Nucleus accumbens (tissue), 56 donors: ENCODE data around the gene RRBP1.
A peak's percentile ranks its signal among the peaks of the same experiment; 100 is the strongest.
"Not testable (repeated sequence)": the region's sequence is repeated elsewhere in the genome, so short reads cannot be mapped to it uniquely, and the experiment has no call there.

Experiments used
- DNase-seq, 56 donors: peaks; one replicate each; lab custom pipeline; 2025; lab: John Stamatoyannopoulos, UW

RRBP1 gene

DNA sequence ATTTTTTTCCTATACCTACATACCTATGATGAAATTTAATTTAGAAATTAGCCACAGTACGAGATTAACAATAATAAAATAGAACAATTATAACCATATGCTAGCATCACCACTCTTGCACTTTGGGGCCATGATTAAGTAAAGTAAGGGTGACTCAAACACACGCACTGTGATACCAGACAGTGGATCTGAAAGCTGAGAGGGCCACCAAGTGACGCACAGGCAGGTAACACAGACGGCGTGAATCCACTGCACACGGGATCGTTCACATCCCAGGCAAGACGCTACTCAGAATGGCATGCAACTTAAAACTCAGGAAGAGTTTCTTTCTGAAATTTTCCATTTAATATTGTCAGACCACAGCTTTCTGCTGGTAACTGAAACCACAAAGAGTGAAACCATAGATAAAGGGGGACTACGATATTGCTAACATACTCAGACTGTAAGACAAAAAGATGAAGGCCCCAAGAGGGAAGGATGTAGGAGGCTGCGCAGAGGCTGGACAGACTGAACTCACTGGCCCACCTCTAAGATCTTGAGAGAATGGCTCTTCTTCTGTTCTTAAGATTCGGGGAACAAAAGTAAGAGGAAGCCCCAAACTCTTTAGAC, 17.9 kb downstream of the RRBP1 start:
- DNase-seq = no peak

DNA sequence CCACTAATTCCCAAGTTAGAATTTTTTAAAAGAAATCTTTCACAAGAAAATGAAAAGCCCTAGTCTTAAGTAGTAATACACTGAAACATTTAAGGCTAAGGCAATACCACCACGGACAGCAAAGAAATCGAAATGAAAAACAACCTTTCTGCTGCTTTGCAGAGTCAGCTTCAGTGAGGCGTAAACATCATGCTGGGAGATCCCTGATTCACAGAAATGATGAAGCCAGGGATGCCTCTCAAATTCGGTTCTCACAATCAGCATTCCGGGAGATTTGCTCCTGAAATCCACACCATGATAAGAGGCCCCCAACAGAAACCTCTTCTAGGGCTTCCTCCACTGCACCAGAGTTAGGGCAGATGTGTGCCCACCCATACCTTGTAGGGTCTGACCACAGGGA, 18.6 kb downstream of the RRBP1 start:
- DNase-seq = no peak

DNA sequence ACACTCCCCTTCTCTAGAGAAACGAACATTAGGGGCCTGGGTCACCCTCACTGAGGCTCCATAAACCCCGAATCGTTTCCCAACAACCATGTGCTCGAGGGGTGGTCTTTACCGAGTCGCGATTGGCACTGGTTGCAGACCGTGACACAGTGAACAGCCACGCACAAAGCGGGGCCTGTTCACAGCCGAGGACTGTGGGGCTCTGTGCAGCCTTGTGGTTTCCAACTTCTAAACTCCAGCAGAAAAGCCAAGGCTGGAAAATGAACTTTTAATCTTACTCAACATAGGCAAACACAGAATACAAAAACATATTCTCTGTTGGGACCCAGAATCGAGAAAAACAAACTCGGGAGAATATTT, 19.0 kb downstream of the RRBP1 start:
- DNase-seq = peak in 27 of 56 donors; percentile 9 to 56 (median 31)

DNA sequence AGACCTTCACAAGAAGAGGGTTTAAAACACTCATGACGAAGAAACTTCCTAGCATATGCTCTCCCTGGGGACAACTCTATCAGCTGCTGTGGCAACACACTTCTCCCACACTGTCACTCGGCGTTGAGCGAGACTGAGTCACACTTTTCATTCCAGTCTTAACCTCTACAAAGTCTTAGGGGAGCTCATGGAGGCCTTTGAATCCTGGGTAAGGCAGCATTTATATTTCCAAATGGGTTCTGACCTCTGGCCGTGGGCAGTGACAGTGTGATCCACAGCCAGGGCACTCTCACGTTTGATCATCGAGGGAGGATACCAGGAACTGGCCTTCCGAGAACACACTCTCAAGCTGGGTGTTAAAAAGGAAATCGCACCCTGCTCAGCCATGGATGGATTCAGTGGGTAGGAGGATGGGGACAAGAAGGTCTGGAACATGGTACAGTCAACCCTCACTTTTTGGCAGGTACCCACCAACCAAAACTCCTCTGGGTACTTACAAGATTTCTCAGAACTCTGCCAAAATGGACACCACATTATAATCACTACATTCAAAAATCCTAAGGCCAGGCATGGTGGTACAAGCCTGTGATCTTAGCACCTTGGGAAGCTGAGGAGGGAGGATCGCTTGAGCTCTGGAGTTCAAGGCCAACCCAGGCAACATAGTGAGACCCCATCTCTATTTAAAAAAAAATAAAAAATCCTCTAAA, 19.6 kb downstream of the RRBP1 start:
- DNase-seq = peak in 9 of 56 donors; percentile 23 to 43 (median 37)

DNA sequence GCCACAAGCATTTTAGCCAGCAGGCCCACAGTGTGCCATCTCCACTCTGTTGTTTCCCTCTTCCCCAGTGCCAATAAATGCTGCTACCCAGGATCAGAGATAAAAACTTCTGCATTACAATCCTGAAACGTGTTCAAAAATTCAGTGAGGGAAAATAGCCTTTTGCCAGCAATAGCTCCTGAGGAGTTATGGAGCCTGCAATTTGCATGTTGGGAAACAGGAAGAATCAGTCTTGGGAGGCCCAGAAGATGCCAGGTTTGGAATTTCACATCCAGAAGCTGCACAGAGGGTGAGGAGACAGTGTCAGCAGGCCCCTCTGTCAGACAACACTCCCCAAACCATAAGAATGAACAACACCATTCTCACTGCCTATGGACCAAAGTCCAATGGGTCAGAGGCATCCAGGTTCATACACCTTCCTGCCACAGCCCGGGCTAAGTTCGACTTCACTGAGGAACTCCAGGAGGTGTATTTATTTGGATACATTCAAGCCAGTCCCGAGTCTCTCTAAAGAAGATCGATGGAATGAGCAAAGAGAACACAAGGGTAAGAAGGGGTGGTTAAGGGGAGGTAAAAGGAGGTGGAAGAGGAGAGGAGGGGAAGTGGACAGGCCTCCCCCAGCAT, 20.8 kb downstream of the RRBP1 start:
- DNase-seq = no peak

DNA sequence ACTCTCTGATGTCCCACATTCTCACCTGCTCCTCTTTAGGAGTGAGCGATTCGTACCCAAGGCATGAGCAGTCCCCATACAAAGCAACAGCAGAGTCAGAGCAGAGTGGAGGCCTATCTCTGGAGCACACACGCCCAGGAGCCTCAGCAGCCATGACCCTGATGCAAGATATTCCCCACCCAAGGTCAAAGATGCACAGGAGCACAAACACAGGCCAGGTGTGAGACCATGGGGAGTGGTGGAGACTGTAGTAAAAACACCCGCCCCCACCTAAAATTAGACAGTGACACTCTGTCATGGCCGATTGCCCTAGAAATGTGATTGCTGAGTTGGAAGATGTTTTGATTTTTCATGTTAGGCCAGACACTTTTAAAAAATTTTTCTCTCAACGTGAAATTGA, 21.4 kb downstream of the RRBP1 start:
- no peak for DNase-seq

DNA sequence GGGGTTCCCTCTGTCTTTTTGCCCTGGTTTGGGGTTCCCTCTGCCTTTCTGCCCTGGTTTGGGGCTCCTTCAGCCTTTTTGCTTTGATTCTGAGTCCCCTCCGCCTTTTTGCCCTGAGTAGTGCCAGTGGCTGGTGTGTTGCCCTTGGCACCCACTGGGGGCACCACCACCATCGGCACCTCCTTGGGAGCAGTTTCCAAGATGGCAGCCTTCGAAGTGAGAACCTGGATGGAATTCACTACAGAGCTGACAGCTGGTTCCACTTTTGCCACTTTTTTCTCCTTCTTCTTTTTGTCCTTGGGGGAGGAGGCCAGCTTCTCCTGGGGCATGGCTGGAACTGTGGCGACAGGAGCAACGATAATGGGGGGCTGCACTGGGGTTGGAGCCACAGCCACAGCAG, 22.2 kb downstream of the RRBP1 start:
- DNase-seq = no peak

DNA sequence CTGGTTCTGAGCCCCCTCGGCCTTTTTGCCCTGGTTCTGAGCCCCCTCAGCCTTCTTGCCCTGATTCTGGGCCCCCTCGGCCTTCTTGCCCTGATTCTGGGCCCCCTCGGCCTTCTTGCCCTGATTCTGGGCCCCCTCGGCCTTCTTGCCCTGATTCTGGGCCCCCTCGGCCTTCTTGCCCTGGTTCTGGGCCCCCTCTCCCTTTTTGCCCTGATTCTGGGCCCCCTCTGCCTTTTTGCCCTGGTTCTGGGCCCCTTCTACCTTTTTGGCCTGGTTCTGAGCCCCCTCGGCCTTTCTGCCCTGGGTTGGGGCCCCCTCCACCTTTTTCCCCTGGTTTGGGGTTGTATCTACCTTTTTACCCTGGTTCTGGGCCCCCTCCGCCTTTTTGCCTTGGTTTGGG, 22.7 kb downstream of the RRBP1 start:
- not testable (repeated sequence) for DNase-seq

DNA sequence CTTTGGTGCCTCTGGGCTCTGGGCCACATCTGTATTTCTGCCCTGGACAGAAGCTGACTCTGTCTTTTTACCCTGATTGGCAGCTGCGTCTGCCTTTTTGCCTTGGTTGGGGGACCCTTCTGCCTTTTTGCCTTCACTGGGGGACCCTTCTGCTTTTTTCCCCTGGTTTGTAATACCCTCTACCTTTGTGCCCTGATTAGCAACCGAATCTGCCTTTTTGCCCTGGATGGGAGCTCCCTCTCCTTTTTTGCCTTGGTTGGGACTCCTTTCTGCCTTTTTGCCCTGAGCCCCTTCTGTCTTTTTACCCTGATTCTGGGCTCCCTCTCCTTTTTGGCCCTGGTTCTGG, 23.4 kb downstream of the RRBP1 start:
- no peak for DNase-seq

DNA sequence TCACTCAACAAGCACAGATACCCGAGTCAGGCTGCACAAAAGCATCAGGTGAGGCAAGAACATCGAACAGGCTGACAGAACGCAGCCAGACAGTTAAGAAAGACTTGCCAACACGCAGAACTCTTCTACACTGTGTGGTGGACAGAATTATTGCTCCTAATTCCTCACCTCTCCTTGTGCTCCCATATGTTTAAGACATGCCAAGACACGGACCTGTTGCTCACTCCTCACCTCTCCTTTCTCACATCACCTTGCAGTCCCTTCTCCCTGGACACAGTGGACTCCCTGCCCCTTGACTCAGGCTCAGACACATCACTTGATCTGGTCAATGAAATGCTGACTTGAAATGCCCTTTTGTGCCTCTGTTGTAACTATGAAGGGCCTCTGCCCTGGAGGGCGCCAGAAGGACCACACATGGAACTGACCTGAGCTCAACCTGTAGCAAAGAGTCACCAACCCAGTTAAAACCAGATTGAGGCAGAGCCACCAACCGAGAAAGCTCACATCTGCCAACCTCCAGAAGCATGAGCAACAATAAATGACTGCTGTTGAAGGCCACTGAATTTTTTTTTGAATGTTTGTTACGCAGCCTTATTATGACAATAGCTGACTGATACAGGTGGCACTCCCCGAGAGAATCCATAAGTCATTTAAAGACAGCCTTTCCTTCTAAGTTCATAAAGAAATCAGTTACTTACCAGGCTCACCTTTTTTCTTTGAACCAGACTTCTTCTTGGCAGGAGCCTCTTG, 24.0 kb downstream of the RRBP1 start:
- no peak for DNase-seq

DNA sequence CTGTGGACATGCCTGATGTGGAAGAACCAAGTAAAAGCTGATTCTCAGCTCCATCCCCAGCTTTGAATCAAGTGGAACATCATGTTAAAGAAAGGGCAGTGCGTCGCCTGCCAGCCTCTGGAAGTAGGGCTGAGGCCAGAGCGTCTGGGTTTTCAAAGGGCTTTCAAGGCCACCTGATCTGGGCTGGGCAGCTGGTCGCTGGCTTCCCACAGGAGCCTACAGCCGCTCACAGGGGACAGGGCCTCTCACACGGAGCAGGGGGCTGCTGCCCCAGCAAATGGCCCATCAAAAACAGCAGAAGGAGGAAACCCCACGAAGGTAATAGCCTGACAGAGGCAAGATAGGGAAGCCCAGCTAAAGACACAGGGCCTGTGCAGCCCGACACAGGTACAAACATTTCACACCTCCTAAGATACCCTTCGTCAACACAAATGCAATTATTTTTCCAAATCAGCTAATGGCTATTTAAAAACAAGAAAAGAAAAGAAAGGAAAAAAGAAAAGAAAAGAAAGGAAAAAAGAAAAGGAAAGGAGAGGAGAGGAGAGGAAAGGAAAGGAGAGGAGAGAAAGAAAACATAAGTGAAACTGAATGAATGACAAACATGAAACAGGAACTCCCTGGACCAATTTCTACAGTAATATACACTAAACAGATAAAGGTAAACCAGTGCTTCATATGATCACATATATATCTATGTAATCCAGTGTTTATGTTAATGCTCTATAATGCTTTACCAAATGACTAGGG, 24.8 kb downstream of the RRBP1 start:
- DNase-seq = no peak

DNA sequence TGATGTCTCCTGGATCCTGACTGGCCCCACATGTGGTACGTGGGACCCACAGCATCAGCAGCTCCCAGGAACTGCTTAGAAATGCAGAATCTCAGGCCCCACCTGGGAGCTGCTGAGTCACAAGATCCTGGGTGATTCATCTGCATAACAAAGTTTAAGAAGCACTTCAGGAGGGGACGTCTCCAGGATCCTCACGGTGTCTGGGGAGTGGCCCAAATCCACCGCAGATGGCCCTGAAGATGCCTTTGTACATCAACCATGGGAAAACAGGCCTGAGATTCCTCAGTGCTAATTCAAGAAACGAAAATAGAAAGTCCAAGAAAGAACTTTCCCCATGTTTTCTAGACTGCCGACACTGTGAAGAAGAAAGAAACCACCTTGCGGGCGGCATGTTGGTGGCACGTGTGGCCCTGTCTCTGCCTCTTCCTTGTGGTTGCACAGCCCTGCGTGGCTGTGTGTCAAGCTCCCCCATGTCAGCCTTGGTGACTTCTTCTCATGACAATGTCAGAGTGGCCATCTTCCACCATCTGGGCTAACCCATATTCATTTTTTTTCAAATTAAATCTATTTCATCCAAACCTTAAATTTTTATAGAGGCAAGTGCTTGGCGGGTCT, 26.1 kb downstream of the RRBP1 start:
- DNase-seq = no peak

DNA sequence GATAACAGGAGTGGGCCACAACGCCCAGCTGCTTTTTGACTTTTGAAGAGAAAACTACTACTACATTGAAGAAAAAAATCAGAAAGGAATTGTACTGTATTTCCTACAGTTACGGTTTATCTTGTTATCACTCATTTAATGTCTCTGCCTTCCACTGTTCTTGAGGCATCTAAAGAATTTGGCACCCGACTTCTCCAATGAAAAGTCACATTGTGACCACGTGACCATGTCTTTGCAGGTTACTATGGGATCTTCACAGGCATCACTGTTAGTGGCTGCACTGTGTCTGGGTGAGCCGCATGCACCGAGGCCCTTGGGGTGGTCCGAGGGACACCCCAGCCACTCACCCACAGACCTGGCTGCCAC, 26.8 kb downstream of the RRBP1 start:
- no peak for DNase-seq

DNA sequence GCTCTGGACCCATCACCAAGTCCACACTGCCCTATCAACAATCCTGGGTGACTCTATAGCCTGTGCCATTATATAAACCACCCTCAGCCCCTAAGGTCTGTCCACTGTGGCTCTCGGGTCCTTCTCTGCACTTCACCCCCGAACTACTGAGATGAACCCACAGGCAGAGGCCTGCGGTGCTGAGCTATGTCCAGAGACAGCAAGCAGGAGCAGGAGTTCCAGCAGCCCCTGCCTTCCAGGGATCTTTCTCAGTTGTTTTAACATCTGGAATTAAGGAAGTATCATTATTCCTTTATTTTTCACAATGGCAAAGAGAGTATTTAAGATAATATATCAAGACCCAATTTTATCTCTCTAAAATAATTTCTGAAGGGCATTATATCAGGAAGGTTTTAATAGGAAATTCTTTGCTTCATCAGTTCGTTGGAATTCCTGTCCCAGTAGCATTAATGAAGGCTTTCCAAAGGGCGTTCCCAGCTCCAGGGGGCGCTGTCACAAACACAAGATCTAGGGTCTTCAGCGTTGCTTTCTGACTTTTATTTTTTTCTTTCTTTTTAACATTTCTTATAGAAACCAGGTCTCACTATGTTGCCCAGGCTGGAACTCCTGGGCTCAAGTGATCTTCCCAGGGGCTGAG, 27.3 kb downstream of the RRBP1 start:
- peak in 4 of 56 donors; percentile 6 to 55 (median 27) for DNase-seq

DNA sequence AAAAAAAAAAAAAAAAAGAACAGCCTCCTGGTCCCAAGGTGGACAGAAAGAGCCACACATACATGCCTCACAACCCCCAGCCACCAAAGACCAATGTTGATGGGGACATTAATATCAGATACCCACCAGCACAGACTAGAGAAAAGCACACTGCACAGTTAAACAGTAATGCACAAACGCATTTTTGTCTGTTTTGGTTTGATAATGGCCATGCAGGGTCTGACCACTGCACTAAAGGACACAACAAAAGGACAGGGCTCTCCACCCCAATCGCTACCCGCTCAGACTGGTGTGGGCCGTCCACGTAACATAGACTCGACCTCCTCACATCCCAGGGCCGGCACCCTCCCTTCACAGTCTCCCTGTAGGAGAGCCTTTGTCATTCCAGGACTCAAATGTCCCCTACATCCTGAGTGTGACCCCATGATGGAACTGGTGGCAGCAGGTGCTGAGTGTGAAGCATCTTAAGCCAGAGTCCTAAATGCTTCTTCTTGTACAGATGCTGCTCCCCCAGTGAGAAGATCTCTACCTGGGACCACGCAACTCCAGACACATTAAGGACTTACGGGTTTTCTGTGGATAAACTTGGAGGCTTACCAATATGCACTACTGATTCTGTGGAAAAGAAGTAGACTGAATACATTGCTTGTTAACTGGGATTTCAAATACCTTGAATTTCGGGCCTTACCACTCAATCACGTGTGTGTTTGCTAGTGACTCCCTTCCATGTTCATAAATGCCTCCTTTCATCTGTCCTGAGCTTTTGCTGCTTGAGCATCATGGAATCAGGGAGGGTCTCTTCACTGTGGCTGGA, 28.0 kb downstream of the RRBP1 start:
- DNase-seq = no peak

DNA sequence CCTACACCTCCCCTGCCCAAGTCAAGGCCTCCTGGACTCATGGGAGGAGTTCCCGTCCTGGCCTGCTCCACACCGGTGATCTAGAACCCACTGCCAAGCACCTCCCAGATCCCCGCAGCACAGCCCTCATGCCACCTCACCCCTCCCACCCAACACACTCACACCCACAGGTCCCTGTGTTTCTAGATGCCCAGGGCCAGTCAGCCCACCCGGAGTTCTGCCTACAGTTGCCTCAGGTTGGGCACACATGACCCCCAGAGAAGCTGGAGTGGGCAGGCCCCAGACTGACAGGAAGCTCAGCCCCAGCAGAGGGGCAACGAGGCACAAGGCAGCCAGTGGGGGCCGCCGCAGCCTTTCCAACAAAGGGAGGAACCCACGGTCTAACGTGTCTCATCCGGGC, 29.6 kb downstream of the RRBP1 start:
- no peak for DNase-seq

DNA sequence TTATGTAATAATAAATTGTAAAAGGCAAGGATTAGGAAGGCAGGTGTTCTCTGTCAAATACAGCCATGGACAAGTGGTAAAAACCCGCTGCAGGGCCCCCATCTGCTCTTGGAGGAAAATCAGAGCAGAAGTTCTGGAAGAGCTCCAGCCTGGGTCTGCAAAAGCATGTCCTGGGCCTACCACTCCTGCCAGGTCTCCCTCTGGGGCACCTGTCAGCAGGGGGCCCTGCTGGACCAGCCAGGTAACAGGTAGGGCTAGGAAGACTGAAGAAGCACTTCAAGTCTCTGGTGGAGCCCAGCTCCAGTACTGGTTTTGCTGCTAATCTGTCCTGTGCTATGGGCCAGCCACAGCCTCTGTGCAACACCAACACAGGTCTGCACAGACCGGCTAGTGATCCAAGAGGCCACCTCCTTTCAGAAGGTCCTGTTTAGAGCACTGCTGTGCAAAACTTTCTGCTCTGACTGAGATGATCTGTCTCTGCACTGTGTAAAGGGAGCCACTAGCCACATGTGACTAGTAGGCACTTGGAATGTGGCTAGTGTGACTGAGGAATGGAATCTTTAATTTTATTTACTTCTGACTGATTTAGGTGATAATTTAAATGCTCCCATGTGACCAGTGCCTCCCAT, 30.2 kb downstream of the RRBP1 start:
- DNase-seq = no peak

DNA sequence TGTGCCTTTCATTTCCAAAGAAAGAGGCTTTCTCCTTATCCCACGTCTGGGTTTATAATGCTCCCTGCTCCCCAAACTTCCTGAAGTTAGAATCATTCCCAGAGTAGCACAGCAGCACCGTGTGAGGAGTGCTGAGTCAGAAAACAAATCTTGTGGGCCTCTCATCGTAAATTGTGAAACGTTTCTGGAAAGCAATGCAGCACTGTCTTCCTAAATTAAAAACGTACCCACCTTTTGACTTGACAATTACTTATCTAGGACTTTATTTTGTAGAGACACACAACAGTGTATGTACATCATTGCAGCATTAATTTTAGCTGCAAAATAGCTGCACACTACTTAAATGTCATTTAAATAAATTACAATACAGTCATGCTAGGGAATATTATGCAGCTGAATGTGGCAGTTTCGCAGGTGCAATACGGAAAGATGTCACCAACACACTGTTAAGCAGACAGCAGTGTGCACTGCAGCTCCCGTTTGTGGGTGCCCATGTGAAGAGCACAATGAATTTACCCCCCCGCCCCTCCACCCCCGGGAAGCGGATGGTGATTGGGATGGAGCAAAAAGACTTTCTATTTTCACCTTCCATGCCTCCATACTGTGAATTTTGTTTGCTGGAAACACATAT, 30.8 kb downstream of the RRBP1 start:
- DNase-seq = no peak
